Measurements from ENCODE around the gene EML1.

DNA sequence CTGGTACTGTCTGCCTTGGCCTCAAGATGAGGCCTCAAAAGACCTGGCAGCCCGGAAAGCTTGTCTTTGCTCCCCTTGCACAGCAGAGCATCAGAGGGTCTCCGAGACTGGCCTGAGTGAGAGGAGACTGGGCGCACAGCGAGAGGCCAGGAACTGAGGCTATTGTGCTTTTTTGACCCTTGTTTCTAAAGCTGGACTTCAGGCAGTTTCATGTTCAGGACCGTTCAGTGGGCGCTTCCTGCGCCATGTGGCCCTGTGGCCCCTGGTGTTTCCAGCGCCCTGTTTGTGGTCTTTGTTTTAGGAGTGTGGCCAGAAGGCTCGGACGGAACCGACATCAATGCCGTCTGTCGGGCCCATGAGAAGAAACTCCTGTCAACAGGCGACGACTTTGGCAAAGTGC is 145.7 kb downstream of the EML1 start:
- TF ChIP-seq SUZ12 (IDR thresholded peaks at IDR 0.05) (no peak), ARNT (IDR thresholded peaks at IDR 0.05) (no peak), SP1 (IDR thresholded peaks at IDR 0.05) (no peak), FOXM1 (IDR thresholded peaks at IDR 0.05; ENCODE audit: borderline replicate concordance) (no peak), FOXA1 (IDR thresholded peaks at IDR 0.05) (no peak), TARDBP (IDR thresholded peaks at IDR 0.05) (no peak), HDGF (IDR thresholded peaks at IDR 0.05; ENCODE audit: borderline replicate concordance) (no peak), CTBP1 (IDR thresholded peaks at IDR 0.05; ENCODE audit: borderline replicate concordance) (no peak), NFRKB (IDR thresholded peaks at IDR 0.05) (no peak), L3MBTL2 (conservative IDR thresholded peaks at IDR 0.05) (no peak), LEF1 (IDR thresholded peaks at IDR 0.05; ENCODE audit: borderline replicate concordance) (no peak), BHLHE40 (IDR thresholded peaks at IDR 0.05; ENCODE audit: borderline replicate concordance) (no peak)

Data from HEK293T (cell line).